Neural cell (in vitro differentiated cells): ENCODE data around the gene DENND2A. TPM values are rescaled to one million over a fixed set of nuclear protein-coding genes. Genes with fewer than 3 reads are reported as not detected.

ENCODE experiments used
- H2AFZ ChIP-seq: fragments of 200-600, 300-800 bp; sonication (generic), shearing (Covaris generic); 2 replicates; pipeline ENCODE4 v1.6.0; 2014; ENCODE audit warnings: low read depth, mild to moderate bottlenecking, antibody characterized with exemption, low read length, moderate library complexity
- H3F3A ChIP-seq: fragments of 200-600 bp; shearing (Covaris generic); 2 replicates; pipeline ENCODE4 v1.6.1; 2016; ENCODE audit warnings: mild to moderate bottlenecking, moderate library complexity, mixed read lengths, antibody characterized with exemption, low read length; ENCODE audit not compliant: insufficient read depth, poor library complexity, severe bottlenecking
- H3K27ac ChIP-seq: fragments of 200-600, 300-800 bp; sonication (generic), shearing (Covaris generic); 2 replicates; pipeline ENCODE4 v1.5.1; 2014; ENCODE audit warnings: mild to moderate bottlenecking, low read length, moderate library complexity
- H3K27me3 ChIP-seq: fragments of 300-800, 200-600 bp; sonication (generic), shearing (Covaris generic); 2 replicates; pipeline ENCODE4 v1.6.0; 2014; ENCODE audit warnings: mild to moderate bottlenecking, low read depth, low read length, moderate library complexity; ENCODE audit not compliant: insufficient read depth
- H3K36me3 ChIP-seq: fragments of 300-800, 200-600 bp; sonication (generic), shearing (Covaris generic); 2 replicates; pipeline ENCODE4 v1.5.1; 2014; ENCODE audit warnings: mild to moderate bottlenecking, antibody characterized with exemption, low read length, moderate library complexity; ENCODE audit not compliant: insufficient read depth
- H3K4me2 ChIP-seq: fragments of 300-800, 200-600 bp; sonication (generic), shearing (Covaris generic); 2 replicates; pipeline ENCODE4 v1.6.0; 2014; ENCODE audit warnings: mild to moderate bottlenecking, low read length
- H3K4me3 ChIP-seq: fragments of 300-800, 200-600 bp; sonication (generic), shearing (Covaris generic); 2 replicates; pipeline ENCODE4 v1.5.1; 2014; ENCODE audit warnings: mild to moderate bottlenecking, low read length, moderate library complexity
- H3K79me2 ChIP-seq: fragments of 200-600 bp; shearing (Covaris generic); replicated peaks from 2 replicates; pipeline ENCODE4 v1.6.0; 2014; ENCODE audit warnings: mild to moderate bottlenecking, low read length, moderate library complexity; ENCODE audit not compliant: insufficient read depth
- H3K9ac ChIP-seq: fragments of 300-800, 200-600 bp; sonication (generic), shearing (Covaris generic); 2 replicates; pipeline ENCODE4 v1.6.1; 2016; ENCODE audit warnings: mild to moderate bottlenecking, low read length, mixed read lengths
- H3K9me2 ChIP-seq: fragments of 200-600 bp; shearing (Covaris generic); 2 replicates; pipeline ENCODE4 v1.6.1; 2016; ENCODE audit warnings: mild to moderate bottlenecking, low read length, mixed read lengths; ENCODE audit not compliant: insufficient read depth
- H3K9me3 ChIP-seq: fragments of 200-600, 300-800 bp; sonication (generic), shearing (Covaris generic); 2 replicates; pipeline ENCODE4 v1.6.1; 2016; ENCODE audit warnings: mild to moderate bottlenecking, mixed run types, low read length, moderate library complexity, mixed read lengths
- H4K20me1 ChIP-seq: fragments of 200-600 bp; shearing (Covaris generic); 2 replicates; pipeline ENCODE4 v1.6.1; 2016; ENCODE audit warnings: mild to moderate bottlenecking, mixed run types; ENCODE audit not compliant: insufficient read depth
- EP300 ChIP-seq: fragments of 450-650 bp; conservative IDR thresholded peaks from 2 replicates; pipeline ENCODE4 v1.6.1; 2014; ENCODE audit warnings: antibody characterized with exemption, mild to moderate bottlenecking, moderate library complexity; ENCODE audit not compliant: poor library complexity, severe bottlenecking
- EZH2 ChIP-seq: fragments of 200-600, 300-800 bp; shearing (Covaris generic), sonication (generic); IDR thresholded peaks from 2 replicates; pipeline ENCODE4 v1.6.1; 2014; ENCODE audit warnings: antibody characterized with exemption, low read length, borderline replicate concordance, mild to moderate bottlenecking; ENCODE audit not compliant: insufficient read depth, poor library complexity, severe bottlenecking
- MXI1 ChIP-seq: fragments of 450-650 bp; conservative IDR thresholded peaks from 2 replicates; pipeline ENCODE4 v1.6.1; 2014; ENCODE audit warnings: antibody characterized with exemption, mild to moderate bottlenecking; ENCODE audit not compliant: poor library complexity, severe bottlenecking
- POLR2AphosphoS5 ChIP-seq: IDR thresholded peaks from 2 replicates; pipeline ENCODE4 v1.6.1; 2012
- RAD21 ChIP-seq: fragments of 450-650 bp; conservative IDR thresholded peaks from 2 replicates; pipeline ENCODE4 v1.6.1; 2014; ENCODE audit warnings: antibody characterized with exemption, mild to moderate bottlenecking, moderate library complexity
- SMC3 ChIP-seq: fragments of 450-650 bp; conservative IDR thresholded peaks from 2 replicates; pipeline ENCODE4 v1.6.1; 2014; ENCODE audit warnings: antibody characterized with exemption, mild to moderate bottlenecking, moderate library complexity; ENCODE audit not compliant: poor library complexity
- TAF1 ChIP-seq: IDR thresholded peaks from 2 replicates; pipeline ENCODE4 v1.6.1; 2012; ENCODE audit warnings: low read depth
- polyA plus RNA-seq: library from polyadenylated mRNA; depleted of rRNA; stranded (reverse); fragments of >200 nt; gene quantifications from 2 replicates; pipeline ENCODE4 v1.2.3, GENCODE V29; 2014
- TF ChIP-seq, protein P1 (sequence below): IDR thresholded peaks from 2 replicates; pipeline ENCODE4 v1.6.1; 2012; ENCODE audit warnings: borderline replicate concordance
- TF ChIP-seq, protein P2 (sequence below): fragments of 450-650 bp; IDR thresholded peaks from 2 replicates; pipeline ENCODE4 v1.5.1; 2014; ENCODE audit warnings: antibody characterized with exemption, mild to moderate bottlenecking, moderate library complexity; ENCODE audit not compliant: poor library complexity, severe bottlenecking

The DENND2A gene
- polyA plus RNA-seq, 1 donor from 2014 or later = 21.7 TPM

GRCh38 chr7:140587243-140587642 is 53.4 kb downstream of the DENND2A start:
- Histone ChIP-seq H4K20me1 (no peaks in the 10 kb centered on the region), H3K27me3 (no peaks in the 10 kb centered on the region), H2AFZ (no peak overlapping the region), H3K9ac (no peak overlapping the region), H3F3A (no peaks in the 10 kb centered on the region), H3K9me2 (no peaks in the 10 kb centered on the region), H3K36me3 (no peaks in the 10 kb centered on the region), H3K9me3 (no peaks in the 10 kb centered on the region), H3K79me2 (no peaks in the 10 kb centered on the region), H3K4me3 (no peak overlapping the region), H3K4me2 (no peak overlapping the region), H3K27ac (no peak overlapping the region)
- TF ChIP-seq MXI1 (no peak), EZH2 (no peak), TAF1 (no peak), EP300 (no peak), SMC3 (no peak), POLR2AphosphoS5 (no peak), RAD21 (no peak)
- TF ChIP-seq, protein P1, sequence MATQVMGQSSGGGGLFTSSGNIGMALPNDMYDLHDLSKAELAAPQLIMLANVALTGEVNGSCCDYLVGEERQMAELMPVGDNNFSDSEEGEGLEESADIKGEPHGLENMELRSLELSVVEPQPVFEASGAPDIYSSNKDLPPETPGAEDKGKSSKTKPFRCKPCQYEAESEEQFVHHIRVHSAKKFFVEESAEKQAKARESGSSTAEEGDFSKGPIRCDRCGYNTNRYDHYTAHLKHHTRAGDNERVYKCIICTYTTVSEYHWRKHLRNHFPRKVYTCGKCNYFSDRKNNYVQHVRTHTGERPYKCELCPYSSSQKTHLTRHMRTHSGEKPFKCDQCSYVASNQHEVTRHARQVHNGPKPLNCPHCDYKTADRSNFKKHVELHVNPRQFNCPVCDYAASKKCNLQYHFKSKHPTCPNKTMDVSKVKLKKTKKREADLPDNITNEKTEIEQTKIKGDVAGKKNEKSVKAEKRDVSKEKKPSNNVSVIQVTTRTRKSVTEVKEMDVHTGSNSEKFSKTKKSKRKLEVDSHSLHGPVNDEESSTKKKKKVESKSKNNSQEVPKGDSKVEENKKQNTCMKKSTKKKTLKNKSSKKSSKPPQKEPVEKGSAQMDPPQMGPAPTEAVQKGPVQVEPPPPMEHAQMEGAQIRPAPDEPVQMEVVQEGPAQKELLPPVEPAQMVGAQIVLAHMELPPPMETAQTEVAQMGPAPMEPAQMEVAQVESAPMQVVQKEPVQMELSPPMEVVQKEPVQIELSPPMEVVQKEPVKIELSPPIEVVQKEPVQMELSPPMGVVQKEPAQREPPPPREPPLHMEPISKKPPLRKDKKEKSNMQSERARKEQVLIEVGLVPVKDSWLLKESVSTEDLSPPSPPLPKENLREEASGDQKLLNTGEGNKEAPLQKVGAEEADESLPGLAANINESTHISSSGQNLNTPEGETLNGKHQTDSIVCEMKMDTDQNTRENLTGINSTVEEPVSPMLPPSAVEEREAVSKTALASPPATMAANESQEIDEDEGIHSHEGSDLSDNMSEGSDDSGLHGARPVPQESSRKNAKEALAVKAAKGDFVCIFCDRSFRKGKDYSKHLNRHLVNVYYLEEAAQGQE = no peak
- TF ChIP-seq, protein P2, sequence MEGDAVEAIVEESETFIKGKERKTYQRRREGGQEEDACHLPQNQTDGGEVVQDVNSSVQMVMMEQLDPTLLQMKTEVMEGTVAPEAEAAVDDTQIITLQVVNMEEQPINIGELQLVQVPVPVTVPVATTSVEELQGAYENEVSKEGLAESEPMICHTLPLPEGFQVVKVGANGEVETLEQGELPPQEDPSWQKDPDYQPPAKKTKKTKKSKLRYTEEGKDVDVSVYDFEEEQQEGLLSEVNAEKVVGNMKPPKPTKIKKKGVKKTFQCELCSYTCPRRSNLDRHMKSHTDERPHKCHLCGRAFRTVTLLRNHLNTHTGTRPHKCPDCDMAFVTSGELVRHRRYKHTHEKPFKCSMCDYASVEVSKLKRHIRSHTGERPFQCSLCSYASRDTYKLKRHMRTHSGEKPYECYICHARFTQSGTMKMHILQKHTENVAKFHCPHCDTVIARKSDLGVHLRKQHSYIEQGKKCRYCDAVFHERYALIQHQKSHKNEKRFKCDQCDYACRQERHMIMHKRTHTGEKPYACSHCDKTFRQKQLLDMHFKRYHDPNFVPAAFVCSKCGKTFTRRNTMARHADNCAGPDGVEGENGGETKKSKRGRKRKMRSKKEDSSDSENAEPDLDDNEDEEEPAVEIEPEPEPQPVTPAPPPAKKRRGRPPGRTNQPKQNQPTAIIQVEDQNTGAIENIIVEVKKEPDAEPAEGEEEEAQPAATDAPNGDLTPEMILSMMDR = no peak

GRCh38 chr7:140586516-140586915 is 54.1 kb downstream of the DENND2A start:
- H3K9me3 ChIP-seq = no peaks in the 10 kb centered on the region
- TF ChIP-seq TAF1 (no peak), MXI1 (no peak), EP300 (no peak), RAD21 (no peak), POLR2AphosphoS5 (no peak), SMC3 (no peak), EZH2 (no peak)
- TF ChIP-seq, protein P1 = no peak
- TF ChIP-seq, protein P2 = no peak
- no peaks in the 10 kb centered on the region for H3K79me2 ChIP-seq
- H3K27me3 ChIP-seq = no peaks in the 10 kb centered on the region
- no peaks in the 10 kb centered on the region for H4K20me1 ChIP-seq
- H3K4me3 ChIP-seq = no peak overlapping the region
- H3K9ac ChIP-seq = no peak overlapping the region
- no peaks in the 10 kb centered on the region for H3F3A ChIP-seq
- no peaks in the 10 kb centered on the region for H3K36me3 ChIP-seq
- no peak overlapping the region for H2AFZ ChIP-seq
- no peak overlapping the region for H3K4me2 ChIP-seq
- no peaks in the 10 kb centered on the region for H3K9me2 ChIP-seq
- no peak overlapping the region for H3K27ac ChIP-seq
